ENCODE results near the gene C1RL. TPM values are rescaled to one million over a fixed set of nuclear protein-coding genes. Genes with fewer than 3 reads are reported as not detected.

The C1RL gene
- total RNA-seq, 1 donor from 2014 or later, result 196 TPM

- DNase-seq (ENCODE audit: low spot score in 2 of 2), result no peak
- no peaks in the 10 kb centered on the region for H3K4me1 ChIP-seq
- TF ChIP-seq, protein P1, sequence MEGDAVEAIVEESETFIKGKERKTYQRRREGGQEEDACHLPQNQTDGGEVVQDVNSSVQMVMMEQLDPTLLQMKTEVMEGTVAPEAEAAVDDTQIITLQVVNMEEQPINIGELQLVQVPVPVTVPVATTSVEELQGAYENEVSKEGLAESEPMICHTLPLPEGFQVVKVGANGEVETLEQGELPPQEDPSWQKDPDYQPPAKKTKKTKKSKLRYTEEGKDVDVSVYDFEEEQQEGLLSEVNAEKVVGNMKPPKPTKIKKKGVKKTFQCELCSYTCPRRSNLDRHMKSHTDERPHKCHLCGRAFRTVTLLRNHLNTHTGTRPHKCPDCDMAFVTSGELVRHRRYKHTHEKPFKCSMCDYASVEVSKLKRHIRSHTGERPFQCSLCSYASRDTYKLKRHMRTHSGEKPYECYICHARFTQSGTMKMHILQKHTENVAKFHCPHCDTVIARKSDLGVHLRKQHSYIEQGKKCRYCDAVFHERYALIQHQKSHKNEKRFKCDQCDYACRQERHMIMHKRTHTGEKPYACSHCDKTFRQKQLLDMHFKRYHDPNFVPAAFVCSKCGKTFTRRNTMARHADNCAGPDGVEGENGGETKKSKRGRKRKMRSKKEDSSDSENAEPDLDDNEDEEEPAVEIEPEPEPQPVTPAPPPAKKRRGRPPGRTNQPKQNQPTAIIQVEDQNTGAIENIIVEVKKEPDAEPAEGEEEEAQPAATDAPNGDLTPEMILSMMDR (IDR thresholded peaks at IDR 0.05), result no peak
- H3K9me3 ChIP-seq, result no peaks in the 10 kb centered on the region
- no peak overlapping the region for H3K4me3 ChIP-seq
- peaks cover 15 to 24% of the 10 kb centered on the region in 2 donors for H3K36me3 ChIP-seq
- intact Hi-C loops (cut with DNase I), result no loop called here
- no peaks in the 10 kb centered on the region for H3K27me3 ChIP-seq
- H3K27ac ChIP-seq, result no peak overlapping the region
Observed at GRCh38 chr12:7136071-7136470, 27.1 kb upstream of the C1RL start.

DNA sequence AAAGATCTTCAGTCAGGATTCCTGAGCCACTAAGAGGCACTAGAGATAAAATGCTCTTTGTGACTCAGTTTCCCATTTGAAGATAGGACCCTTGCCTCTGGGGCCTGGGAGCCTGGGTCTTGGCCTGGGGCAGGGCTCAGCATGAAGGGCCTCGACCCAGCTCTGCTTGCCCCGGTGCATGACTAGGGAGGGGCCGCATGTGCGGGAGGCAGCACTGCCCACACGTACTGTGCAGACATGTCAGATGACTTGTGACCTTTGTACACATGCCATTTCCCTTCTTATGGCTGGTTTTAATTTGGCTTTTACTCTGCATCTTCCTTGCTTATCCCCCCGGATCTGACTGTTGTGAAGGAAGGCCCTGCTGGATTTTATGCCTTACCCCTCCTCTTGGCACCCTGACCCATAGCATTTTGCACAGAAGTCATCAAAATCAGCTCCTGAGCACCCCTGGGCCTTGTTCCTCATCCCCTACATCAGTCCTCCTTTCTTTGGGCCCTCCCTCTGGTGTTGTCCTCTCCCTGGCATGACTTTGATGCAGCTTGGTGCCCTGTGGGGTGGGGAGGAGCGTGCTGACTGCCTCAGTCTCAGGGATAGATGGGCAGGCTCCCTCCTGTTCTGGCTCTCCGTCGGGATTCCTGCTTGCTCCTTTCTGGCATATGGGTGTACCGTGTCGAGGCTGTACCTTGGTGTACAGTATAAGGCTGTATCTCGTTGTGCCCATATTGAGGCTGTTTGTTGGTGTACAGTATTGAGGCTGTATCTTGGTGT, 25.6 kb upstream of the C1RL start:
- TF ChIP-seq, protein P1 (IDR thresholded peaks at IDR 0.05), result no peak
- Histone ChIP-seq H3K4me3 (no peak overlapping the region), H3K4me1 (peaks cover 1 to 2% of the 10 kb centered on the region in 2 donors), H3K27me3 (no peaks in the 10 kb centered on the region), H3K36me3 (peaks cover 15 to 24% of the 10 kb centered on the region in 2 donors), H3K9me3 (no peaks in the 10 kb centered on the region), H3K27ac (no peak overlapping the region)
- intact Hi-C loops (cut with DNase I), result no loop called here
- no peak for DNase-seq (ENCODE audit: low spot score in 2 of 2)

- no peaks in the 10 kb centered on the region for H3K27me3 ChIP-seq
- TF ChIP-seq, protein P1 (IDR thresholded peaks at IDR 0.05), result no peak
- no peaks in the 10 kb centered on the region for H3K9me3 ChIP-seq
- H3K27ac ChIP-seq, result peak overlapping the region; percentile 79 to 84
- H3K4me1 ChIP-seq, result peaks cover 6 to 7% of the 10 kb centered on the region in 2 donors
- intact Hi-C loops (cut with DNase I), result no loop called here
- peaks cover 8 to 15% of the 10 kb centered on the region in 2 donors for H3K36me3 ChIP-seq
- peak overlapping the region in 1 of 2 donors; percentile 74 for H3K4me3 ChIP-seq
- no peak for DNase-seq (ENCODE audit: low spot score in 2 of 2)
Observed at GRCh38 chr12:7131502-7131866, 22.5 kb upstream of the C1RL start.

DNA sequence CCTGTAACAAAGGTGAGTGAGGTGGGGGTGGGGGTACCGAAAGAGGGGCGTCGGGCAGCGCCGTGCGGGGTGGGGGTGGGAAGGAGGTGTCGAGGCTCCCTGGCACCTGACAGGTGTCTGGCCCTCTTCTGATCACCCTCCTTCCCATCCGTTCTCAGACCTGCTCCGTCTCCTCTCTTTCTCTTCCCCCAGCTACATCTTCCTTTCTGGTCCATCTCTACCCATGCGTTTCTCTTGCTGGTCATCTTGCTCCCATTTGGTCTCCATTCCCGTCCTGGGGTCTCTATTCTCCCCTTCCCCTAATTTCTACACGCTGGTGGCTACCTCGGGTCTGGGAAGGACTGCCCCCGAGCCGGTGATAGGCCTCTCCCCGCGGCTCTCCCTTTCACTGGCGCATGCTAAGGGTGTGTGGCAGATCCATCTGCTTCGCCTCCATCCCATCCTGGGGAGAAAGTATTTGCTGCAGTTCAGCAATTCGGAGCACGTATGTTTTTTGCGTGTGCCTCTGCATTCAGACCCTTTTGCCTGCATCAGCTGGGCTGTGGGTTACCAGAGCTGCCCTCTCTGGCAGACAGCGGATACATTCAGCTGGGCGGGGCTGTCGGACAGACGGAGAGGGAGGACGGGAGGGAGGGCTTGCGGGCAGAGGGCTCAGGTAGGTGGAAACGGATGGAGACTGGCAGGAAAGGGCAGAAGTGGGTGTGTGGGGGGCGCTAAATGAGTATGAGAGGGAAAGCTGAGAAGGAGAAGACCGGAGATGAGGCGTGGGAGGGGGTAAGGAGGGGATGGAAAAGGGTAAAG, 21.9 kb upstream of the C1RL start:
- Histone ChIP-seq H3K4me3 (peak overlapping the region; percentile 68 to 74), H3K27me3 (no peaks in the 10 kb centered on the region), H3K9me3 (no peaks in the 10 kb centered on the region), H3K27ac (peak overlapping the region; percentile 79 to 84), H3K4me1 (peaks cover 6 to 7% of the 10 kb centered on the region in 2 donors), H3K36me3 (peaks cover 2 to 9% of the 10 kb centered on the region in 2 donors)
- intact Hi-C loops (cut with DNase I), result loop anchor here (1.0 kb wide), 1 partner anchor 57 kb away; no protein-coding TSS in a partner anchor
- DNase-seq (ENCODE audit: low spot score in 2 of 2), result no peak
- TF ChIP-seq, protein P1 (IDR thresholded peaks at IDR 0.05), result no peak

GRCh38 chr12:7129872-7130691, 21.1 kb upstream of the C1RL start, which contains the start of gene CLSTN3:
Gene CLSTN3, plus strand, starts transcription at chr12:7130371. Its CDS starts 278 bp downstream, at chr12:7130649.
- DNase-seq (ENCODE audit: low spot score in 2 of 2), result peak; percentile 53 to 85
- no peaks in the 10 kb centered on the region for H3K9me3 ChIP-seq
- intact Hi-C loops (cut with DNase I), result loop anchor here (1.0 kb wide), 2 partner anchors 21 to 58 kb away; partner anchors contain the start of gene C1RL
- H3K4me1 ChIP-seq, result peaks cover 6 to 7% of the 10 kb centered on the region in 2 donors
- TF ChIP-seq, protein P1 (IDR thresholded peaks at IDR 0.05), result no peak
- no peaks in the 10 kb centered on the region for H3K27me3 ChIP-seq
- peak within 1 kb of the TSS; percentile 68 to 74 for H3K4me3 ChIP-seq
- peak within 1 kb of the TSS; percentile 79 to 84 for H3K27ac ChIP-seq
- peaks cover 0 to 2% of the 10 kb centered on the region in 2 donors for H3K36me3 ChIP-seq
